GM20000 (cell line): ENCODE results near the gene PRSS57.

Experiments
- DNase-seq: peaks from one replicate; pipeline ENCODE4 v3.0.0; 2012; ENCODE audit warnings: low spot score
- CTCF ChIP-seq: IDR thresholded peaks from 2 replicates; pipeline ENCODE4 v1.5.1; 2012; ENCODE audit warnings: mild to moderate bottlenecking, control low read depth; ENCODE audit errors: extremely low read depth, missing control alignments

The PRSS57 gene

DNA sequence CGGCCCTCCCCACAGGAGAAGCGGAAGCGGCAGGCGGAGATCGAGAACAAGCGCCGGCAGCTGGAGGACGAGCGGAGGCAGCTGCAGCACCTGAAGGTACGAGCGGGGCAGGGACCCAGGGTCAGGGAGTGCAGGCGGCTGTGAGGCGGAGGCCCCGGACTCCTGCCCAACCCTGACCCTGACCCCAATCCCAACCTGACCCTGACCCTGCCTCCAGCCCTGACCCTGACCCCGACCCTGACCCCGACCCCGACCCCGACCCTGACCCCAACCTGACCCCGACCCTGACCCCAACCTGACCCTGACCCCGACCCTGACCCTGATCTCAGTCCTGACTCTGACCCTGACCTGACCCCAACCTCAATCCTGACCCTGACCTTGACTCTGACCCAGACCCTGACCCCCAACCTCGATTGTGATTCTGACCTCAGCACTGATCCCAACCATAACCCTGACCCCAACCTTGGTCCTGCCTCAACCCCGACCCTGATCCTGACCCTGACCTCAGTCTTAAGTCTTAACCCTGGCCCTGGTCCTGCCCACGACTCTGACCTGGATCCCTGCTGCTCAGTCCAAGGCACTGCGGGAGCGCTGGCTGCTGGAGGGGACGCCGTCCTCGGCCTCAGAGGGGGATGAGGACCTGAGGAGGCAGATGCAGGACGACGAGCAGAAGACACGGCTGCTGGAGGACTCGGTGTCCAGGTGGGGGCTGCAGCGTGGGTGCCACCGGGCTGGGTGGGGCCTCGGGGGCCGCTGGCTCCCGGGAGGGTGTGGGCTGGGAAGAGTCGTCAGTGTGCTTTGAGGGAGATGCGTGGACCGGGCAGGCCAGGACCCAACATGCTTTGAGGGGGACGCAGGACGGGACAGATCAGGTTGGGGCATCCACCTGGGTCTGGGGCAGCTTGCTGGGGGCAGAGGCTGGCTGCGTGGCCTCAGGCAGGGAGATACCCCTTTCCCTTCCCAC lies 32.0 kb upstream of the PRSS57 start:
- DNase-seq, result no peak
- no peak for TF ChIP-seq CTCF

GRCh38 chr19:725461-726089 lies 30.3 kb upstream of the PRSS57 start:
- no peak for DNase-seq
- TF ChIP-seq CTCF, result no peak

DNA sequence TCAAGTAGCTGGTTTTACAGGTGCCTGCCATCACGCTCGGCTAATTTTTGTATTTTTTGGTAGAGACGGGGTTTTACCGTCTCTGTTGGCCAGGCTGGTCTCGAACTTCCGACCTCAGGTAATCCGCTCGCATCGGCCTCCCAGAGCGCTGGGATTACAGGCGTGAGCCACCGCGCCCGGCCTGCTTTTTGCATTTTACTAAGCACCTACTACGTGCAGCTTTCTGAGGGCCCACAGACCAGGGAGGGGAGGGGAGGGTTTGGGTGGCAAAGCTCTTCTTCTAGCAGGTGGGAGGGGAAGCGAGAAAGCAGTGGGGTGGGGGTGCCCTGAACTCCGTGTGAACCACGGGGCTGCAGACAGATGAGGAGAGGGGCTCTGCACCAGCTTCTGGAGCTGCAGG lies 28.5 kb upstream of the PRSS57 start:
- no peak for DNase-seq
- TF ChIP-seq CTCF, result no peak

GRCh38 chr19:723247-723646 lies 28.0 kb upstream of the PRSS57 start:
- no peak for TF ChIP-seq CTCF
- DNase-seq, result no peak

DNA sequence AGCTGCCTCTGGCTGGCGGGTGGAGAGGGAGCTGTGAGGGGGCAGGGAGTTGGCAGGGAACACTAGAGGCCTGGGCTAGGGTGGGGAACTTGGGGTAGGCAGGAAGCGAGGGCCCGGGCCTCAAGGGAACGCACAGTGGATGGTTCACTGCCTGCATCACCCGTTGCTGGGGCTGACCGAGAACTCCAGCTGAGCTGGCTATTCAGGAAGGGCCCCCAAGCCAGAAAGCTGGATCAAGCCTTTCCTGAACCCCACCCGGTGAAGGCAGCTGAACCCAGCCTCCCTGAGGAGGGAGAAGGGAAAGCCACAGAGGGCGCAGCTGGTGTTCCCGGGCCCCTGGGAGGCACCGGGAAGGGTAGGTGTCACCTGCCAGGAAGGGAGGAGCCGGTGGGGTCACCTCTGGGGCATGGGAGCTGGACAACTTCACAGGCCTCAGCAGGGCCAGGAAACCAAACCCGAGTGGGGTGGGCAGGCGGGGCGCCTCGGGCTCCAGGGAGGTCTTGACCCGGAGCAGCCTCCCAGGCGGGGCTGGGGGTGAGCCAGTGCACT lies 27.4 kb upstream of the PRSS57 start:
- no peak for DNase-seq
- TF ChIP-seq CTCF, result no peak

GRCh38 chr19:720345-721160 lies 25.3 kb upstream of the PRSS57 start:
- DNase-seq, result no peak
- no peak for TF ChIP-seq CTCF
